GM12891 (cell line): Measurements from ENCODE around the gene TCP11L2.

Experiments
- PAX5 ChIP-seq: IDR thresholded peaks from 2 replicates; pipeline ENCODE4 v1.6.1; 2011; ENCODE audit warnings: low read length, moderate library complexity, mild to moderate bottlenecking; ENCODE audit not compliant: insufficient read depth, severe bottlenecking
- POLR2A ChIP-seq: IDR thresholded peaks from 2 replicates; pipeline ENCODE4 v1.6.1; 2011; ENCODE audit warnings: low read depth, low read length, control low read depth
- POLR2AphosphoS5 ChIP-seq: IDR thresholded peaks from 2 replicates; pipeline ENCODE4 v1.6.1; 2011; ENCODE audit warnings: low read depth, low read length, control low read depth
- POU2F2 ChIP-seq: IDR thresholded peaks from 2 replicates; pipeline ENCODE4 v1.6.1; 2011; ENCODE audit warnings: low read depth, mild to moderate bottlenecking, control low read depth, low read length, moderate library complexity

DNA sequence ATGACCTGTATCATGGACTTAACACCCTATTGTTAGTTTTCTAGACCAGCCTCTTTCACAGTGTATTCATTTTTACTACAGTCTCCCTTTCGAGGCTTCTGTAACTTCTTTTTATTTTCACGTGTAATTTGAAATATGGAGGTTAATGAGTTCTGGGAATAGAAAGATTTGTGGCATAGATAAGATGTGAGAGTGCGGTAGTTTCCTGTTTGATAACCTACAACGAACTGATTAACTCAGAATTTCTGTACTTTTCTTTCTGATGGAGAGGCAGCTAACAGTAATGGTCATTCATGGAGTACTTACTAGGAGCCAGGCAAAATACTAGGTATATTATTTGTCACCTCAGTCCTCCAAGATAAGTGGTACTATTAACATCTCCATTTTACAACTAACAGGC, 76.3 kb downstream of the TCP11L2 start:
- TF ChIP-seq POLR2AphosphoS5 (no peak), POLR2A (no peak), PAX5 (no peak), POU2F2 (no peak)
